DMS53 treated with DMSO at 0.1 percent for 48 hours (cell line): Measurements from ENCODE around the gene HSD17B4.
"Not testable (repeated sequence)": the region's sequence is repeated elsewhere in the genome, so short reads cannot be mapped to it uniquely, and the experiment has no call there.

Source experiments
- DNase-seq: peaks from one replicate; lab custom pipeline; 2025; ENCODE audit not compliant: unreplicated experiment; lab: John Stamatoyannopoulos, UW

Gene HSD17B4

DNA sequence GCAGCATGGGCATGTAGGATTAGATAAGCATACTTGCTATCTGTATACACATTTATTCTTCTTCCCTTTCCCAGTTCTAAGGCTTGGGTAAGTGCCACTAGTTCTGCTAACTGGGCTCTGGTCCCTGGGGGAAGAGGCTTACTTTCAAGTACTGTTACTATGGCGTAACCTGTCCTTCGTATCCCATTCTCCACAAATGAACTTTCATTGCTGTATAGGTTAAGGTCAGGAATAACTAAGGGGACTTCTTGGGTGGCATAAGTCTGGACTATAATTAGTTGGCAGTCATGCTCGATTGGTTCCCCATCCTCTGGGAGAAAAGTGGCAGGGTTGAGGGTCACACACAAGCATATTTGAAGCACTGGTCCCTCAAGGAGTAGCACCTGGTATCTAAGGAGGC is 23.7 kb upstream of the HSD17B4 start:
- DNase-seq = not testable (repeated sequence)

DNA sequence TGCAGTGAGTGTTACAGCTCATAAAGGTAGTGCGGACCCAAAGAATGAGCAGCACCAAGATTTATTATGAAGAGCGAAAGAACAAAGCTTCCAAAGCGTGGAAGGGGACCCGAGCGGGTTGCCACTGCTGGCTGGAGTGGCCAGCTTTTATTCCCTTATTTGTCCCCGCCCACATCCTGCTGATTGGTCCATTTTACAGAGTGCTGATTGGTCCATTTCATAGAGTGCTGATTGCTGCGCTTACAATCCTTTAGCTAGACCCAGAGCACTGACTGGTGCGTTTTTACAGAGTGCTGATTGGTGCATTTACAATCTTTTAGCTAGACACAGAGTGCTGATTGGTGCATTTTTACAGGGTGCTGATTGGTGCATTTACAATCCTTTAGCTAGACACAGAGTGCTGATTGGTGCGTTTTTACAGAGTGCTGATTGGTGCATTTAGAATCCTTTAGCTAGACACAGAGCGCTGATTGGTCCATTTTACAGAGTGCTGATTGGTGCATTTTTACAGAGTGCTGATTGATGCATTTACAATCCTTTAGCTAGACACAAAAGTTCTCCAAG is 19.5 kb upstream of the HSD17B4 start:
- not testable (repeated sequence) for DNase-seq

DNA sequence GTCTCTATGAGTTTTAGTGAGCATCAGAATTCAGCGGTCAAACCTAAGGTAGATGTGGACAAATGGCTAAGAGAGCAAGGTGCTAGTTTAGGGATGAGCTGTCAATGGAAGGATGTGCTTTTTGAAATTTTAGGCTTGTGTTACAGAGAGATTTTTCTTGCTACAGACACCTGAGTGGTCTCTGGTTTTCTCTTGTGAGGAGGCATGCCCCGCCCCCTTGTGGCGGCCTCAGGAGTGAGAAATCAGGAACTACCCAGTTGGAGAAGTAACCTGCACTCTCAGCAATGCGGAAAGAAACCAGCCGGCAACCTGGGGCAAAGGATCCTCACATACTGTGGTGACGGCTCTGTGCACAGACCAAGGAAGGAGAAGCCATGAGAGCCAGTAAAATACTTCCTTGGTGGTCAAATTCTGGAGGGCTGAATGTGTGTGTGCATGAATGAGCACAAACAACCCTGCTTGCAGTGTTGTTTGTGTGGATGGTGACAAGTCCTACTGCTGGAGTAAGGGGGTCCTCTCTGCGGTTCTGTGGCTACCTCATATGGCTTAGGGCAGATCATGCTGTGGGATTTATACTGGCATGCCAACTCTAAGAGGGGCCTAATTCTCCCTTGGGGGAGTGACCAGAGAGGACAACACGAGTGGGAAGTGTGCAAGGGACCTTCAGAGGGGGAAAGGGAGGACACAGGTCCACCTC is 16.7 kb upstream of the HSD17B4 start:
- DNase-seq = no peak

DNA sequence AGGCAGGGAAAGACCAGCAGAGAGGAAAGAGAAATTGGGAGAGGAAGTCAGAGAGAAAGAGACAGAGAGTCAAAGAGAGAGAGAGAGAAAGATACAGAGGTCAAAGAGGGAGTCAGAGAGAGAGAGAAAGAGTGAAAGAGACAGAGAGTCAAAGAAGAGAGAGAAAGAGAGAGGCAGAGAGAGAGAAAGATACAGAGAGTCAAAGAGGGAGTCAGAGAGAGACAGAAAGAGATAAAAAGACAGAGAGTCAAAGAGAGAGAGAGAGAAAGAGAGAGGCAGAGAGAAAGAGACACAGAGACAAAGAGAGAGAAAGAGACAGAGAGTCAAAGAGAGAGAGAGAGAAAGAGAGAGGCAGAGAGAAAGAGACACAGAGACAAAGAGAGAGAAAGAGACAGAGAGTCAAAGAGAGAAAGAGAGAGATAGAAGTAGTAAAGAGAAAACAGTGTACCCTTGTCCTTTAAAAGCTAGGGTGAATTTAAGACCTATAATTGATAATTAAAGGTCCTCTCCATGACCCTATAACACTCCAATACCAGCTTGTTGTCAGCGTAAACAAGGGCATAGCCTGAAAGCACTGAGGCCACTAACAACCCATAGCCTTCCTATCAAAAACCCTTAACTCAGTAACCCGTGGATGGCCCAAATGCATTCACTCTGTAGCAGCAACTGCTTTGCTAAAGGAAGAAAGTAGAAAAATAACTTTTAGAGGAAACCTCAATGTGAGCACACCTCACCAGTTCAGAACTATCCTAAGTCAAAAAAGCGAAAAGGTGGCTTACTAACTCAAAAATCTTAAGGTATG is 14.3 kb upstream of the HSD17B4 start:
- DNase-seq = not testable (repeated sequence)

DNA sequence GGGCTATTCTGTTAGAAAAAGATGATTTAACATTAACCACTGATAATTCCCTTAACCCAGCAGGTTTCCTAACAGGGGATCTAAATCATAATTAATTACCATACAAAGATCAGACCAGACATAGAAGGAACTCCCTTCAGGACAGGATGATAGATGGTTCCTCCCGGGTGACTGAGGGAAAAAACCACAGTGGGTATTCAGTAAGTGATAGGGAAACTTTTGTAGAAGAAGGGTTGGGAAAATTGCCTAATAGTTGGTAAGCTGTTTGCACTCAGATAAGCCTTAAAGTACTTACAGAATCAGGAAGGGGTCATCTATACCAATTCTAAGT is 13.7 kb upstream of the HSD17B4 start:
- DNase-seq = not testable (repeated sequence)

DNA sequence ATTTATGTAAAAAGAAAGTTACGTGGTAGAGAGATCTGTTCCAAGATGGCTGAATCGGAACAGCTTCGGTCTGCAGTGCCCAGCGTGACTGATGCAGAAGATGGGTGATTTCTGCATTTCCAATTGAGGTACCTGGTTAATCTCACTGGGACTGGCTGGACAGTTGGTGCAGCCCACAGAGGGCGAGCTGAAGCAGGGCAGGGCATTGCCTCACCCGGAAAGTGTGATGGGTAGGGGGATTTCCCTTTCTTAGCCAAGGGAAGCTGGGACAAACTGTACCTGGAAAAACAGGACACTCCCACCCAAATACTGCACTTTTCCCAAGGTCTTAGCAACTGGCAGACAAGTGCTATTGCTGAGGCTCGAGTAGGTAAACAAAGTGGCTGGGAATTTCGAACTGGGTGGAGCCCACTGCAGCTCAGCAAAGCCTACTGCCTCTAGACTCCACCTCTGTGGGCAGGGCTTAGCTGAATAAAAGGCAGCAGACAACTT is 13.1 kb upstream of the HSD17B4 start:
- no peak for DNase-seq

DNA sequence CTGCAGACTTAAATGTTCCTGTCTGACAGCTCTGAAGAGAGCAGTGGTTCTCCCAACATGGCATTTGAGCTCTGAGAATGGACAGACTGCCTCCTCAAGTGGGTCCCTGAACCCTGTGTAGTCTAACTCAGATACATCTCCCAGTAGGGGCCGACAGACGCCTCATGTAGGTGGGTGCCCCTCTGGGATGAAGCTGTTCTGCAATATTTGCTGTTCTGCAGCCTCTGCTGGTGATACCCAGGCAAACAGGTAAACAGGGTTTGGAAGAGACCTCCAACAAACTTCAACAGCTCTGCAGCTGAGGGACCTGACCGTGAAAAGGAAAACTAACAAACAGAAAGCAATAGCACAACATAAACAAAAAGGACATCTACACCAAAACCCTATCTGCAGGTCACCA is 12.7 kb upstream of the HSD17B4 start:
- DNase-seq = not testable (repeated sequence)

DNA sequence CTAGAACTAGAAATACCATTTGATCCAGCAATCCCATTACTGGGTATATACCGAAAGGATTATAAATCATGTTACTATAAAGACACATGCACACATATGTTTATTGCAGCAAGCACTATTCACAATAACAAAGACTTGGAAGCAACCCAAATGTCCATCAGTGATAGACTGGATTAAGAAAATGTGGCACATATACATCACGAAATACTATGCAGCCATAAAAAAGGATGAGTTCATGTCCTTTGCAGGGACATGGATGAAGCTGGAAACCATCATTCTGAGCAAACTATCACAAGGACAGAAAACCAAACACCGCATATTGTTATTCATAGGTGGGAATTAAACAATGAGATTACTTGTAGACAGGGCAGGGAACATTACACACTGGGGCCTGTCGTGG is 7.7 kb upstream of the HSD17B4 start:
- DNase-seq = not testable (repeated sequence)

DNA sequence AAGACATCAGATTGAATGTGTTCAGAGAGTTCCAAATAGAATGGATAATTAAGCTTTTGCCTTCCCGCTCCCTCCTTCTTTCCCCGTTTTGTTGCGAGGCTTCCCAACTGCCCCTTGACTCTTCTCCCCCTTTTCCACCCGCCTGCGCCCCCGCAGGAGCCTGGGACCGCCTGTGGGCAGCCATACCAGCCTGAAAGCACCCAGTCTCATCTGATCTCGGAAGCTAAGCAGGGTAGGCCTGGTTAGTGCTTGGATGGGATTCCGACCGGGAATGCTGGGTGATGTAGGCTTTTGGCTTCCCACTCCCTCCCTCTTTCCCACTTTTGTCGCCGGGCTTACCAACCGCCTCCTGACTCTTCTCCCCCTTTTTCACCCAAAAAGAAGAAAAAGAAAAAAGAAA is 6.8 kb upstream of the HSD17B4 start:
- no peak for DNase-seq

DNA sequence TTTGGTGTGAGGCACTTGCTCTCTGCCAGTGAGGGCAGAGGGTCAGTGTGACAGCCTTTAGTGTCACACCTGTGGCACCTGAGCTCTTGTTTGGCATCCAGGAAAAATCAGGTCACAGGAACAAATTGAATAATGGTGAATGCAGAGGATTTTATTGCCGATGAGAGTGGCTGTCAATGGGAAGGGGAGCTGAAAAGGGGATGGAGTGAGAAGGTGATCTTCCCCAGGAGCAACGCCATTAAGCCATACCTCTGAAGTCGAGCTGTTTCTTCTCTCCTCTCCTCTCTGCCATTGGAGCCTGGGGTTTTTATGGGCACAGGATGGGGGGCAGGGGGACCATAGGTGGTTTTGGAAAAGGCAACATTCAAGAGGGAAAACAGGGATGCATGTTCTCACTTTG is 2.4 kb upstream of the HSD17B4 start:
- no peak for DNase-seq

DNA sequence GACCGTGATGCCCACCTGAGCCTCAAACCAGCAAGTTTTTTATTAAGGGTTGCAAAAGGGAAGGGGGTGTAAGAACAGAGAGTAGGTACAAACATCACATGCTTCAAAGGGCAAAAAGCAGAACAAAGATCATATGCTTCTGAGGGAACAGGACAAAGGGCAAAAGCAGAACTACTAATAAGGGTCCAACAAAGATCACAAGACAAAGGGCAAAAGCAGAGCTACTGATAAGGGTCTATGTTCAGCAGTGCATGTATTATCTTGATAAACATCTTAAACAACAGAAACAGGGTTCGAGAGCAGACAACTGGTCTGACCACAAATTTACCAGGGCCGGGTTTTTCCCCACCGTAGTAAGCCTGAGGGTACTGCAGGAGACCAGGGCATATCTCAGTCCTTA is 1.7 kb upstream of the HSD17B4 start:
- DNase-seq = not testable (repeated sequence)

DNA sequence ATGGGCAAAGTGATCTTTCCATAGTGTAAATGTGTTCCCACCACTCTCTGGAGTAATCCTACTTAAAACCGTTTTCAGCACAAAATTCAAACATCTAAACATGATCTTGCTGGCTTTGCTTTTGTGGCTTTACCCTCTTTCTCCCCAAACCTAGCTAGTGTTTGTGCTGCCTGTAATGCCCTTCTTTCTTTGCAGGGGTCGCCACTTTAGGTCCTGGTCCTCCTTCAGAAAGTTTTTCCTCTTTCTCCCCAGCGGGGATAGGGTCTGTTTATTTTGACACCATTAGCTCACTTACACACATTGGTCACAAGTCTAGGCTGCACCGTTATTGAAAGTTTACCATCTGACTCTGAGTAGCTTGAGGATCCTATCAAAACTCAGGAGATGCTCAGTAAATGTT is 736 bp upstream of the HSD17B4 start:
- DNase-seq = no peak

DNA sequence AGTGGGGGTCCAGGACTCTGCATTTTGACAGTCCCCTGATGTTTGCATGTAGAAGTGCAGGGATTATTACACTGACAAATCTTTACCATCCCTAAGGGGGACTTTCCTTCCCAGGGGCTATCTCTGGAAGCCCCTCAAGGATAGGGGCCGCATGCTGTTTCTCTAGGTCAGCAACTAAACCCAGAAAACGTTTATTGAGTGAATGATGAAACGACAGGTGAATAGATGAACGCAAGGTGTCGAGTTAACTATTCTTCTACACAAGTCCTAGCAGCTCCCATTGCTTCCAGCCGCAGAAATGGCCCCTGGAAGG is 281 bp upstream of the HSD17B4 start:
- no peak for DNase-seq

DNA sequence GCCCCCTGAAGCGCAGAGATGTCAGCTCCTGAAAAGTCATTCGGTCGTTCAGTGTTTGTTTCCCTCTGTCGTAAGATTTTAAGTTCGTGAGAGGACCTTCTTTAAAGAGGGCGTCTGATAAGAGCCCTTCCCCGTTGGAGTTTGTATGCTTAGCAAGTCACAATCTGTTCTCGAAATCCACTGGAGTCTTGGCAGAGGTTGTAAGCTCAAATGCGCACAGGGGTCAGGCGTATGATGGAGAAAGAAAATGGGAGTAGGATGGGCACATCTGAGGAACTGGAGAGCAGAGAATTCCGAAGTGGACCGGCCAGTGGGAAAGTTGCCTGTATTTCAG is 710 bp downstream of the HSD17B4 start:
- no peak for DNase-seq

DNA sequence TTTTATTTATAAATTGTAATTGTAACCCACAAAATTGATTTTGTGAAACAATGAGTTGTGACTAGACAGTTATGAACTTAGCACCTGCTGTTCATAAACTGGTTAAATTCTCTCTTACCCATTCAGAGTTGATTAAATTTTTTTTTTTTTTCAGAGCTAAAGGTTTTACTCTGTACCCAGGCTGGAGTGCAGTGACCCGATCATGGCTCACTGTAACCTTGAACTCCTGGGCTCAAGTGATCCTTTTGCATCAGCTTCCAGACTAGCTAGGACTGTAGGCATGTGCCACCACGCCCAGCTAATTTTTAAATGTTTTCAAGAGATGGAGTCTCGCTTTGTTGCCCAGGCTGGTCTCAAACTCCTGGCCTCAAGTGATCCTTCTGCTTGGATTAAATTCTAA is 1.9 kb downstream of the HSD17B4 start:
- no peak for DNase-seq

DNA sequence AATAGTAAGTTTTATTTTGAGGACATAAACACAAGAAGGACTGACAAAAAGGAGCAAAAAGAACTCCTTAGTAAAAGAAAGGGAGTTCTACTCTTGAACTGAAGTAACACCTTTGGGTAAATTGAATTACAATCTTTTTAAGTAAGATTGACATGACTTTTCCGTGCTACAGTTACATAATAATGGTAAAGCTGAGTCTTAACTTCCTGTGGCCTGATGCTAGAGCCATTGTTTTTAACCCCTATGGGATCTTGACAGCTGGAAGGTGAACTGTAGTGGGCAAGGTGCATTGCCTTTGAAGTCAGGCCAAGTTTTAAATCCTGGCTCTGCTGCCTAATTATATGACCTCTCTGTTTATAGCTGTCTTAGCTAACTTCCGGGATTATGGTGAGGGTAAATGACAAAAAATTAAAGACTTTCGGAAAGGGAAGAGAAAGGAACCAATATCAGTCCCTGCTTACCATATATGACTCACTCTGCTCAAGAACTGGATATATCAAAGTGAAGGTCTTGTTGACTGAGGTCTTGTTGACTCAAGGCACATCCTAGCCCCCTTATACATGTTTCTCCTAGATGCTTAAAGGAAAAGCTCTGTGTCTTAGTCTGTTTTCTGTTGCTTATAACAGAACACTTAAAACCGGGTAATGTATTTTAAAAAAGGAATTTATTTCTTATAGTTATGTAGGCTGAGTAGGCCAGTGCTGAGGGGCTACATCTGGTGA is 6.8 kb downstream of the HSD17B4 start:
- DNase-seq = no peak

DNA sequence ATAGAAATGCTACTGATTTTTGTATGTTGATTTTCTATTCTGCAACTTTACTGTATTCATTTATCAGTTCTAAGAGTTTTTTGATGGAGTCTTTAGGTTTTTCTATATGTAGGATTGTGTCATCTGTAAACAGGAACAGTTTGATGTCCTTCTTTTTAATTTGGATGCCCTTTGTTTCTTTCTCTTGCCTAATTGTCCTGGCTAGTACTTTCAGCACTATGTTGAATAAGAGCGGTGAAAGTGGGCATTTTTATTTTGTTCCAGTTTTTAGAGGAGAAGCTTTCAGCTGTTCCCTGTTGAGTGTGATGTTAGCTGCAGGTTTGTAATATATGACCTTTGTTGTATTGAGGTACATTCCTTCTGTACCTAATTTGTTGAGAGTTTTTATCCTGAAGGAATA is 13.3 kb downstream of the HSD17B4 start:
- DNase-seq = no peak

DNA sequence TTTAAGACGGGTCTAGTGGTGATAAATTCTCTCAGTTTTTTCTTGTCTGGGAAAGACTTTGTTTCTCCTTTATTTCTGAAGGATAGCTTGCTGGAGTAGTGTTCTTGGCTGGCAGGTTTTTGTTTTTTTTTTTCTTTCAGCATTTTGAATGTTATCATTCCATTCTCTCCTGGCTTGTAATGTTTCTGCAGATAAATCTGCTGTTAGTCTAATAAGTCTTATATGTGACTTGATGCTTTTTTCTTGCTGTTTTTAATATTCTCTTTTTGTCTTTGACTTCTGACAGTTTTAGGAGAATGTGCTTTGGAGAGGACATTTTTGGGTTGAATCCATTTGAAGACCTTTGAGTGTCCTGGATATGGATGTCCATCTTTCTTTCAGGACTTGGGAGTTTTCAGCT is 16.0 kb downstream of the HSD17B4 start:
- no peak for DNase-seq

DNA sequence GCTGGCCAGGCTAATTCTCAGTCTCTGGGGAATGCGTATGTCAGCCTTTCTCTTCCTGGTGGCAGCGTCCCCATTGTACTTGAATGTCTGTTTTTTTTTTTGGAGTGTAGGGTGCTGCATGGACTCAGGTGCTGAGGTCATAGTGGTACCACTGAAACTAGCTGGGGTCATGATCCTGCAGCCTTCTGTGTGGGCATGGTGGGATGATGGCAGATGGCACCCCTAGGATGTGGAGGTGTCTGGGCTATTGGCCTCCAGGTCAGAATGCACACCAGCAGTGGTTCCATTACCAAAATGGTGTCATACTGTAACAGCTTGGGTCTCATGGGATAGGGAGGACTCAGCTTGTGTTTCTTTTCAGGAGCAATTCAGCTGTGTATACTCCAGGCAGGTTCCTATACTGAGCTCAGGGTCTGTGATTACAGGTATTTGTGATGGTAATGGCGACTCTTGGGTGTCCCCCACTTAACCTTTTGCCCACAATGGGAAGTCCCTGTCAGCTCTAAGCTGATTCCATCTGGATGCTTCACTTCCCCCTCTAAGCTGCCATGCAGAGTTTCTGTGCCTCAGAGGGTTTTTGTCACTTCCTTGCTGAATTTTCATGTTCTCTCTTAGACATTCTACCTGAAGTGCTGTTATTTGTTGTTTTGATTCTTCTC is 17.9 kb downstream of the HSD17B4 start:
- DNase-seq = no peak

DNA sequence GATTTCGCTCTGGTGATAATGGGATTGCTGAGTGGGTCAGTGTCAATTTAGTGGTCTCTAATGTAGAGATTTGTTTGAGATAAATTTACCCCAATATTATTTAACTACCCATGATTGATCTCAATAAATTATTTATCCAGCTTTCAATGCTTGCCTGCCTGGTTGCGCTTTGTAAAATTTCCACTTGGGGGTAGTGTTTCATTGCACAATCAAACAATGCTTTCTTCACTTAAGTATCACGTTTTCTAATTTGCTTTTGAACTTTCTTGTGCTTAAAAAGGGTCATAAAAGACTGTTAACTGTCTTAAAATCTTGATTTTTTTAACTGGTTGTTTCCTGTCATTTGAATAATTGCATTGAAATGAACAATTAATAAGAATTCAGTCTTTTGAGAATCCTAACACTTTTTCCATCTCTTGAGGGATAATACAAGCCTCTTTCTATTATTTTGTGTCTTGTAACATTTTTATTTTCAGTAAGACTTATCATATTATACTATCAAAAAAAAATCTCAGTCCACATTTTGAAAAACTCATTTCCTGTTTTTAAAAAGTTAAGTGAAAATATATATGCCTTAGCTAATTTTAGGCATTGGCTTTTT is 18.7 kb downstream of the HSD17B4 start:
- peak; percentile 27 for DNase-seq

DNA sequence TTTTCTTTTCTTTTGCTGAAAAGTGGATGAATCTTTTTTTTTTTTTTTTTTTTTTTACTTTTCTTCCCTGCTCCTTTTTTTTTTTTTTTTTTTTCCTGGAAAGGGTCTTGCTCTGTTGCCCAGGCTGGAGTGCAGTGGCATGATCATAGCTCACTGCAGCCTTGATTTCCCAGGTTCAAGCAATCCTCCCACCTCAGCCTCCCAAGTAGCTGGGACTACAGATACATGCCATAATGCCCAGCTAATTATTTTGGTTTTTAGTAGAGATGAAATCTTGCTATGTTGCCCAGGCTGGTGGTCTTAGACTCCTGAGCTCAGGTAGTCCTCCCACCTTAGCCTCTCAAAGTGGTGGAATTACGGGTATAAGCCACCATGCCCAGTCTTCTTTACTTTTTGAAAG is 20.9 kb downstream of the HSD17B4 start:
- no peak for DNase-seq
